Adrenal gland (tissue), 5 donors: ENCODE results near the gene ANXA4.

Source experiments
- CTCF ChIP-seq, 6 experiments: fragments of 450-650 bp in 4 of 6; fragments of 200-600 bp in 2 of 6; sonication (generic) in 1 of 6; IDR thresholded peaks; 1 replicate in 5 of 6; 2 replicates in 1 of 6; pipeline versions ENCODE4 v1.5.1 to v1.8.0; 2016 to 2021; ENCODE audit warnings: antibody characterized with exemption in 6 of 6, mild to moderate bottlenecking in 2 of 6, moderate library complexity in 1 of 6
- POLR2A ChIP-seq, 2 donors: fragments of 450-650 bp; IDR thresholded peaks; one replicate each; pipeline ENCODE4 v1.6.1; 2017; ENCODE audit warnings: antibody characterized with exemption in 2 of 2, mild to moderate bottlenecking in 2 of 2, moderate library complexity in 1 of 2
- donor health status: DM: no; HTN: no; CAD: no.

GRCh38 chr2:69735686-69736085 is 6.2 kb upstream of the ANXA4 start:
- no peak for TF ChIP-seq CTCF (IDR thresholded peaks at IDR 0.05)
- no peak for TF ChIP-seq POLR2A (IDR thresholded peaks at IDR 0.05)
